Activated T-helper 1 cell treated with anti-CD3 and anti-CD28 coated beads, Interleukin-2, amount 50 U/mL, for 16 hours (primary cell): ENCODE data around the gene ALG14.

Source experiments
- DNase-seq, 2 donors: peaks; one replicate each; pipeline ENCODE4 v3.0.0-alpha.2; 2020; ENCODE audit warnings: low read depth in 1 of 2, low spot score in 1 of 2

ALG14 gene

DNA sequence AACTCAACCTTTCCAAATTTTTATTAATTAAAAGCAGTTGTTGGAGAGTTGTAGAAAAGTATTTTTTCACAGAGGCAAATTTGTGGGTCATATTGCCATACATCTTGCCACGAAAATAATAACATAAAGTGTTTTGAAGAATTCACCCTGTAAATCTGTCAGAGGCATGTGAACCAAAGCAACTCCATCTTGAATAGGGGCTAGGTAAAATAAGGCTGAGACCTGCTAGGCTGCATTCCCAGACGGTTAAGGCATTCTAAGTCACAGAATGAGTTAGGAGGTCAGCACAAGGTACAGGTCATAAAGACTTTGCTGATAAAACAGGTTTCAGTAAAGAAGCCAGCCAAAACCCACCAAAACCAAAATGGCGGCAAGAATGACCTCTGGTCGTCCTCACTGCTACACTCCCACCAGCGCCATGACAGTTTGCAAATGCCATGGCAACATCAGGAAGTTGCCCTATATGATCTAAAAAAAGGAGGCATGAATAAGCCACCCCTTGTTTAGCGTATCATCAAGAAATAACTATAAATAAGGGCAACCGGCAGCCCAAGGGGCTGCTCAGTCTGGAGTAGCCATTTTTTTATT, 141.4 kb downstream of the ALG14 start:
- DNase-seq, result no peak

DNA sequence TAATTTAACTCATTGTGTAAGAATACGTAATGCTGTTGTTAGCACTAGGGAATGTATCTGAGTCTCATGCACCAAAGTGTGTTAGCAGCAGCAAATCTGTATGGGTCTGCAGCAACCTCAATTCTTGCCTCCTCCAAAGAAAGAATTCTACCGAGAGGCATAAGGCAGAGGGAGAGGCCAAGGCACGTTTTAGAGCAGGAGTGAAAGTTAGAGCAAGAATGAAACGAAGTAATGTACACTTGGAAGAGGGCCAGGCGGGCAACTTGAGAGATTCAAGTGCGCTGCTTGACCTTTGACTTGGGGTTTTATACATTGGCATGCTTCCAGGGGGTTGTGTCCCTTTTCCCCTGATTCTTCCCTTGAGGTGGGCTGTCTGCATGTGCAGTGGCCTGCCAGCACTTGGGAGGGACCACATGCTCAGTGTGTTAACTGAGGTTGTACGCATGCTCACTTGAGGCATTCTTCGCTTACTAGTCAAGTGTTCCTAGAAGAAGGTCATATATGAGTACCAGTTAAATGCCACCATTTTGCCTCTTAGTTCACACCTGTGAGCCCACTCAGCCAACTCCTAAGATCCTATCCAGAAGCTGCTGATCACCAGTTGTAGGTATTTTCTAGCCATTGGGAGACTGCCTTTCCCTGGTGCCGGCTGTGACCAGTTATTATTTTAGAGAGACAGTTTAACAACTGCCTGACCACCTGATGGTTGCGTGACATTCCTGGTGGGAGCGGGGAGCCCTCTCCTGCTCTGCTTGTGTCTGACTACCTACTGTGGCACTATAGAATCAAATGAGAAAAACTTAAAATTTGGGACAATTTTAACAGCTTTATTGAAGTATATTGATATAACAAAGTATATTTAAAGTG, 143.2 kb downstream of the ALG14 start:
- no peak for DNase-seq

DNA sequence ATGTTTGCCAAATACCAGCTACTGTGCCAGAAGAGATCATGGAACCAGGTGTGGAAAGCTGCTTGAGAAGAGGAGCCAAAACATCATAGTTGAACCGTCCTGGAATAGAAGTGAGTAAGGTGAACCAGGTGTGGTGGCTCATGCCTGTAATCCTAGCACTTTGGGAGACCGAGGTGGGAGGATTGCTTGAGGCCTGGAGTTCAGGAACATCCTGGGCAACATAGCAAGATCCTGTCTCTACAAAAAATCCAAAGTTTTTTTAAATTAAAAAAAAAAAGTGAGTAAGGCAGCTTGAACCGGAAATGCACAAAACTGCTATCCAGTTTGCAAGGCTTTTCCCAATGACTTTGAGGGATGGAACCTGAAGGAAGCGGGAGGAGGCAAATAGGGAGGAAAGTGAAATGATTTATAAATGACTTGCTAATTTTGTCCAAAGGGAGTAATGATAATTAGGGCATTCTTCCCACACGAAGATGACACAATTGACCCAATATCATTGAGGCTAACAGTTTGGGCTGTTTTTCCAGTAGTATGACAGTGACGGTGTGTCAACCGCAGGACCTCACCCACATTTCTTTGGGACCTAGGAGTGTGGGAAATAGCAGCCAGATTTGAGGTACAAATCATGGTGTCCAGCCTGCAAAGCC, 144.3 kb downstream of the ALG14 start:
- DNase-seq, result no peak

DNA sequence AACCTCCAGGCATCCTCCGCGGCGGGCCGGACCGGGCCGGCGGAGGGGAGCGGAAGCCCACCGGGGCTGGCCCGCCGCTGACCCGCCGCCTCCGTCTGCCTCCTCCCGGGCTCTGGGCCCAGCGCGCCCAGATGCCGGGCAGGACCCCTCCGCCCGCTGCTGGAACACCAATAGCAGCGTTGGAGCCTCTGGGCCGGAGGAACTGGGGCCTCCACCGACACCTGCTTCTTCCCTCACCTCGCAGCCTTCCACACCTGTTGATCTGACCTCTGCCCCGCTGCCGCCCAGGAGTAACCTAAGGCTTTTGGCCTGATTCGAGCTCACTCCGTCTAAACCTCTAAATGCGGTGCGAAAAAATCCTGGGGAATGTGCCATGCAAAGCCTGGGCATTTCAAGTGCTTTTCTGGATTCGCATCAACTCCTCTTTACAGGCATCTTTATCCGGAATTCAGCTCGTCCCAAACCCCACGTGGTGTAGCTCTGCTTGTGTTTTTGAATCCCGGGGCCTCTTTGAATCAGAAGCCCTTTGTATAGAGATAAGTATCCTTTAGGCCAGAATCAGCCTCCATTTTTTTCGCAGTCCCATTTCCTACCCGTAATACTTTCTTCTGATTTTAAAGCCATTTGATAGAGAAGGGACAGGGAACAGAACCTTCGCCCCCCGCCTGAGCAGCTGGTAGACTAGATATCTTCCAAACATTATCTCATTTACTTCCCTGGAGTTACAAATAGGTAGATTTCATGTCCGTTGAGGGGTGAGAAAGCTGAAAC, 145.2 kb downstream of the ALG14 start:
- DNase-seq, result no peak

DNA sequence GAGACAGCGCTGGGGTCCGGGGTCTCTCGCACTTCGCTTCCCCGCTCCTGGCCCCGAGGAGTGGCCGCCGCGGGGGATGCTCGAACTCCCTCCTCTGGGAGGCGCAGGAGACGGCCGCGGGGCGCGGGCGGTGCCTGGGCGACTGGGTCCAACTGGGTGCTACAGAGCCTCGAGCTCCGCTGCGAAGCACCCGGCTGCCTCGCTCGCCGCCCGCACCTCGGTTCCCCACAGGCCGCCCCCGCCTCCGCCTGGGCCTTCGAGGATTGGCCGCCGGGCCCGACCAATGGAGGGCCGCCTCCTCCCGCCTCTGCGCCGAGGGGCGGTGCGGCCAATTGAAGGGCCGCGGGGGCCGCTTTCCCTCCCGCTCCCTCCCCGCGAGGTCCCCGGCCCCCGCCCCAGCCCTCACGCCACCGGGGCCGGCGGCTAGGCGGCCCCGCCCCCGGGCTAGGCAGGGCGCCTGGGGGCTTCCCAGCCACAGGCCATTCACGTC, 145.8 kb downstream of the ALG14 start, which contains the start of gene CNN3:
Gene CNN3 (minus strand): TSS at position 196 of the 490 bp plus-strand sequence. CDS start 216 bp downstream, outside the sequence.
- peak; percentile 14 to 46 for DNase-seq

- no peak for DNase-seq
These were observed 146.4 kb downstream of the ALG14 start for GRCh38 chr1:94926126-94926914.

- DNase-seq, result no peak
These were observed 147.1 kb downstream of the ALG14 start for GRCh38 chr1:94925561-94926125.

DNA sequence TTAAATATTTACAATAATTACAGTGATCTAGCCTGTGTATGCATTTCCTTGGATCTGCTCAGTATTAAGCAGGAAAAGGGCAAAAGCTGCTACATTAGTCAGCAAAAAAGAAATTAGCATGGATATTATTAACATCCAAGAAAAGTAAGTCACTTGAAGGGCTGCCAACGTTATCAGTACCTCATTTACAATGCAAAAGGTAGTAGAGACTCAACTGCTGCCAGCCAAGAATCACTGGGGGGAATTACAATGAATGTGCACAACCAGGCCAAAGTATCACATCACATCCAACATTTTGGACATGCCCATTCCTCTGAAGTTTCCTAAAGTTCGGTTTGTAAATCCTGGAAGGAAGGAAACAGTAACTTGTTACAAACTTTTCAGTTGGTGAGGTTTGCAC, 147.7 kb downstream of the ALG14 start:
- no peak for DNase-seq
